GM13976 (cell line): Measurements from ENCODE around the gene C10orf71.

Experiments used
- DNase-seq: peaks from one replicate; pipeline ENCODE4 v3.0.0; 2012; ENCODE audit warnings: low spot score
- CTCF ChIP-seq: IDR thresholded peaks from 2 replicates; pipeline ENCODE4 v1.5.1; 2012; ENCODE audit warnings: borderline replicate concordance, mild to moderate bottlenecking; ENCODE audit not compliant: insufficient read depth; ENCODE audit errors: extremely low read depth, missing control alignments, control extremely low read depth
- in situ Hi-C: fragments of 300-500 bp; cut with MboI; formaldehyde crosslinking; loops from one replicate; pipeline ENCODE4 v1.12.0; 2022; ENCODE audit warnings: low sequenced_read_pairs, mixed read lengths, inconsistent platforms; ENCODE audit not compliant: unreplicated experiment

The C10orf71 gene

GRCh38 chr10:49347827-49348226, 48.9 kb downstream of the C10orf71 start:
- in situ Hi-C loops = no loop called here
- no peak for DNase-seq
- TF ChIP-seq CTCF = no peak

- in situ Hi-C loops = no loop called here
- TF ChIP-seq CTCF = no peak
- DNase-seq = no peak
These were observed 49.6 kb downstream of the C10orf71 start for GRCh38 chr10:49348593-49348992.

- no peak for TF ChIP-seq CTCF
- DNase-seq = no peak
- in situ Hi-C loops = no loop called here
These were observed 50.4 kb downstream of the C10orf71 start for GRCh38 chr10:49349390-49349789.

- no peak for TF ChIP-seq CTCF
- no peak for DNase-seq
- in situ Hi-C loops = no loop called here
These were observed 51.2 kb downstream of the C10orf71 start for GRCh38 chr10:49350138-49350537.

- no peak for DNase-seq
- in situ Hi-C loops = no loop called here
- TF ChIP-seq CTCF = no peak
These were observed 52.0 kb downstream of the C10orf71 start for GRCh38 chr10:49350846-49351532.

- DNase-seq = no peak
- in situ Hi-C loops = no loop called here
- no peak for TF ChIP-seq CTCF
These were observed 52.7 kb downstream of the C10orf71 start for GRCh38 chr10:49351669-49352068.
